Head of caudate nucleus (tissue), 42 donors: Measurements from ENCODE around the gene NEUROD1.

Source experiments
- DNase-seq, 42 donors: peaks; one replicate each; pipeline versions ENCODE4 v3.0.0 to v3.0.0-alpha.2; 2020 to 2021; ENCODE audit warnings: mixed read lengths in 7 of 42
- intact Hi-C: fragments of 100-400 bp; cut with DNase I; formaldehyde crosslinking; loops from one replicate; pipeline ENCODE4 v1.15.0; 2022

NEUROD1 gene

GRCh38 chr2:181682026-181682789, 1.9 kb upstream of the NEUROD1 start:
- intact Hi-C loops = no loop called here
- no peak for DNase-seq

DNA sequence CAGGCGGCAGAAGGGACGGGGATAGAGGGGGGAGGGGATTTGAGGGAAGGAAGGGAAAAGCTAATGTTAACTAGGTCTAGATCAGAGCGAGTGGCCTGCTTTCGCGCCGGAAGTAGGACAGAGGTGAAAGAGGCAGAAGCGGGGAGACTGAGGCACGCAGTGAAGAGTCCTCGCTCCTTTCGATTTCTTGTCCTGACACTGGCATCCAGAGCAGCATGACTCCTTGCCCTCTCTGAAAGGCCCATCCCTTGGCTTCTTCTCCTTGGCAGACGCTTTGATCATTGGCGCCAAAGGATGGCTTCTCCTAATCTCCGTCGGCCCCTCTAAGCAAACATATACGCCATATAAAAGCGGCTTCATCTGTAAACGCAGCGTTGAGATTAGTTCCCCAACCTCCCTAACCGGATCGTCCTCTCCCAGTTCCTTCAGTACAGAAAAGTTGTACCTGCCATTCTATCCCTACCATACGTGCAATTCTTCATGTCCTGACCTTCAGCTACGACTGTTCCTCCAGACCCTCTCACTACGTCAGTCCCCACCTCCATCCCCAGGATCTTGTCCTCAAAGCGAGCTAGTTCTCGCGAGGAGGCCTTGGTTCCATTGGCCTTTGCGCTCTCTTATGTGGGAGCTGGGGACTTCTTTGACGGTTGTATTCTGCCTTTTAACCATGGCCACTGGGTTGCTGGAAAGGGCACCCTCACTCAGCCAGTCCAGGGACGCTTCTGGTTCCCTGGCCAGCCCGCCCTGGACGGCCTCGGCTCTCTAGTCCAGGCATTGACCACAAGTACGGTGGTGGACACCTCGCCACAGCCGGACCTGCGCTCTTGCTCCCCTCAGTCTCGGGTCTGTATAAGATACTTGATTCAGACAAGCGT, 857 bp upstream of the NEUROD1 start:
- intact Hi-C loops = no loop called here
- no peak for DNase-seq

GRCh38 chr2:181679544-181679979, 755 bp downstream of the NEUROD1 start:
- intact Hi-C loops = no loop called here
- DNase-seq = no peak

DNA sequence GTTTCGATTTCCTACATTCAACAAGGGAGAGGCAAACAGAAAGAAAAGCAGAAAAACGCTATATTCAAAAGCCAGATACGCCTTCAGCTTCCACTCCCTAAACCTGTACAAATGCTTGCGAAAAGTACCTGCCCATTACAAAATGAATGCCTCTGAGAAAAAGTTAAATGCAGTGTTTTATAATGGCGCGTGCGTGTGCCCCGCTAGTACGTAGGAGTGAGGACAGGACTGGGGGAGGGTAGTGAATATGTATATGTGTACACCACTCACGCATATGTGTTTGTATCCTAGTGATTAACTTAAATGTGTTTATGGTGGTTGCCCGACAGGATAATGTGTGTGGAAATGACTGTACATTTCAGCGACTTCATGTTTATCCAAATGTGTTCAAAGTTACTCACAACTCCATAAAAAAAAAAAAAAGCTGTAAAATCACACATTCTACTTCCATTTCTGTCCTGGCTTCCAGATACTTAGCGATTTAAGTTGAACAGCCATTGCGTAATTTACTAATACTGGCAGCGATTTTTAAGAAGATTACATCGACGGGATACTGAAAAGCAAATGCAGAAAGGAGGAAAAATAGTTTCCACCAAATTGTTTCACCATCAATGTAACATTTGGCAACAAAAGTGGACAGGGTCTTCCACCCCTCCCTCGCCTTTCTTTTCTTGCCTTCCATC, 1.3 kb downstream of the NEUROD1 start:
- intact Hi-C loops = no loop called here
- DNase-seq = no peak

- DNase-seq = peak in 30 of 42 donors; percentile 7 to 71 (median 39)
- intact Hi-C loops = no loop called here
Observed at GRCh38 chr2:181677912-181678586, 2.3 kb downstream of the NEUROD1 start.

DNA sequence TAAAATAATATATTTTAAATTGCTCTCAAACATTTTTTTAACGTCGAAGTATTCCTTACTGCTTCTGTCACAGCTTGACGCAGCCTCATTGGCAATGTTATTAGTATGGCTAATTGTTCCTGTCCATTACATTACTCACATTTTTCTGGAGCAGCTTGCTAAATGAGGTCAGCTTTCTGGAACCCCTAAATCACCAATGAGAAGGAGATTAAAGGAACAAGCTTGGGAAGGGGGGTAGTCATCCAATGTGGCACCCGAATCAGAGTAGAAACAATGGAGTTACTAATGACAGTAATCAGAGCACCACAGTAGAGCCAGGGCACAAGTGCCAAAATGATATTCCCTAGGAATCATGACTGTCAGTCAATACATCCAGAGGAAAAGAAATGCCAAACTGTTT, 5.1 kb downstream of the NEUROD1 start:
- no peak for DNase-seq
- intact Hi-C loops = no loop called here

DNA sequence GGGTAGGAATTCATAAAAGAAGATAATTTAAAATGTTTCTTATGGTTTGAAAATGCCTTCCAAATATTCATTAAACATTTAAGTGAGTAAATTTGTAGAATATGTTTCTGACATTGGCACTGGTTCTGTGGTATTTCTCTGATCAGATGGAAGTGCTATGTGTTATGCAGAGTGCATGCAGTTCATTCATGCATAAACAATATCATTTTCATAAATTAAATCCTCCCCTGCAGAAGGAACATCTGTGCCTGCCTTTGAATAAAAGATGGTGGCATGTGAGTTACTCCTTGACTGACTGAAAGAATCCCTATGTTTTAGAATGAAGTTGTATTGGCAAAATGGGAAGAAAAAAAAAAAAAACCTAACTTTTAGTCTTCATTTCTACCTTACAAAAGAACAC, 5.9 kb downstream of the NEUROD1 start:
- DNase-seq = no peak
- intact Hi-C loops = no loop called here

DNA sequence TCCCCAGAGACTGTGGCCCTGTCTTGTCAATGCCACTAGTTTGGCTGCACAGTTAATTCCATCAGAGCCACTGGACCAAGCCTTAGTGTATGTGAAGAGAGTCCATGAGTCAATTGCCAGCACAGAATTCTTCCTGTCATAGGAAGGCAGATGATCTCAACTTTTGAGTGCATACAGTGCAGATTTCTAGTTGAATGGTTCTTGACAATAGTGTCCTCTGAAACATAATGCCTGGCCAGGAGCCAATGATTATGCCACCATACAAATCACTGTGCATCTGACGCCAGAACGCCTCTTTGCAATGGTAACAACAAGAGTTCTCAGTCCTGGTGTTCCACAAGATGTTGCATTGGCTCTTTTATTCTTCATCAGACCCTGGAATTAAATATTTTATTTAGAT, 7.1 kb downstream of the NEUROD1 start:
- intact Hi-C loops = no loop called here
- peak in 1 of 42 donors; percentile 24 for DNase-seq

GRCh38 chr2:181672255-181673008, 7.9 kb downstream of the NEUROD1 start:
- no peak for DNase-seq
- intact Hi-C loops = no loop called here

GRCh38 chr2:181670632-181671031, 9.7 kb downstream of the NEUROD1 start:
- no peak for DNase-seq
- intact Hi-C loops = no loop called here

DNA sequence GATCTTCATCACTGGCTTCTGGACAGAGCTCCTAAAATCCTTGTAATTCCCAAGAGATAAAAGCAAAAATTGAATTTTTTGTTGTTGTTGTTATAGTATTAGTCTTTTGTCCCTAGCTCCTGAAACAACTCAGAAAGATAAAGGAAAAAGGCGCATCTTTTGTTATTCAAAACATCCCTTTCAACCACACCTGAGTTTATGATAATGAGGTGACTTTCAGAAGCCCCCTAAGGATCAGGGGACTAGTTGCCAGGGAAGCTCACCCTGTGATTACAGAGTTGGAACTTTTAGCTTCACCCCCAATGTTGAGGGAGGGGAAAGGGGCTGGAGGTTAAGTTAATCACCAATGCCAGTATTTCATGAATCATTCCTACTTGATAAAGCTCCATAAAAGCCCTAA, 13.1 kb downstream of the NEUROD1 start:
- no peak for DNase-seq
- intact Hi-C loops = no loop called here

- intact Hi-C loops = no loop called here
- no peak for DNase-seq
Observed at GRCh38 chr2:181662287-181662686, 18.0 kb downstream of the NEUROD1 start.

GRCh38 chr2:181660181-181660580, 20.1 kb downstream of the NEUROD1 start:
- DNase-seq = no peak
- intact Hi-C loops = no loop called here

GRCh38 chr2:181658444-181658843, 21.9 kb downstream of the NEUROD1 start:
- DNase-seq = no peak

DNA sequence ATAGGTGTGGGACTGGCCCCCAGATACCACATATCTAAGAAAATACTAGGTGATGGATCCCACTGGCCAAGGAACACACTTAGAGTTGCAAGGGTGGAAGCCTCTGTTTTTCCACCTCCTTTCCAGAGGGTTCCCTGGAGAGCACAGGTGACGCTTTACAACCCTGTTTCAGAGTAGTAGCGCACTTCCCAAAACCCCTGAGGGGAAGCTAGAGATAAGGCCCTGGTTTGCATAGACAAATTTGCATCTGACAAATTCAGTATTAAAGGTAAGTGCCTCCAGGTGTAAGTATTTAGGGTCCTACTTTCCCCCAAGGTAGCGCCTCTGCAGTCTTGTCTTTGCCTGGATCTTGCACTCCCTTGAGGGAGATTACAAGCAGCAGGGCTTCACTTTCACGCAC, 22.9 kb downstream of the NEUROD1 start:
- DNase-seq = no peak
- intact Hi-C loops = no loop called here

More at GRCh38 chr2:181658444-181658843, 21.9 kb downstream of the NEUROD1 start:
- intact Hi-C loops = no loop called here

DNA sequence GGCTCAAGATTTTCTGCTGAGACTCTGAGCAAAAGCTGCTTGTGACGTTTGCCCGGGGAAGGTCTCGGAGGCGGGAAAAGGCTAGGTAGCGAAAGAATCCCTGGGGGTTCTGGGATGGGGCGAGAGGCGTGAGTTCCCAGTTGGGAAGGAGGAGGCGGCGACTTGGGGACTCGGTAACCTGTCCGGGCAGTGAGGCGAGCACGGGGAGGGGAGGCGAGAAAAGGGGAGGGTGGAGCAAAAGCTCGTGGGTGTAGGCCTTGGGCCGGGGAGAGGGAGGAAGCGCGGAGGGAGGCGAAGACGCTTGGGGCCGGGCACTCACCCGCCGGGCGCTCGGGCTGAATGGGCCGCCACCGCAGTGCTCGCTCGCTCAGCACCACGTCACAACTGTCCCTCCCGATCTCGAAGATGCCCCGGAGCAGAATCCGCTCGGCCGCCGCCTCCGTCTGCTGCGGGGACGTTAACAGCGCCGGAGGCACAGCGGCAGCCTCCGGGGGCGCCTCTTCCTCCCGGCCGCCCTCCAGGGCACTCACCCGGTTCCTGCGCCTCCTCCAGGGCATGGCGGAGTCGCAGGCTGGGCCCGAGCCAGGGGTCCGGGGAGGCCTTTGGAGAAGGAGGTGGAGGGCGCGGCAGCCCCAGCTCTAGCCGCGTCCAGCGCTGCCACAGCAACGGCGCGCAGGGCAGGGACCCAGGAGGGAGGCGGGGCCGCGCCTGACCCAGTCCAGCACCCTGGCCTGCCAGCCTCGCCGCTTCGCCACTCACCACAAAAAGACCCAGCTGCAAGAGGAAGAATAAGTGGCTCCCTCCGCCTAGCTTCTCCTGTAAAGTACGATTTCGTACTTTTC, 23.6 kb downstream of the NEUROD1 start, which contains the start of gene CERKL:
Gene CERKL (minus strand): TSS at position 656 of the 842 bp plus-strand sequence. CDS start 99 bp downstream, at position 557.
- peak in 18 of 42 donors; percentile 10 to 45 (median 23) for DNase-seq
- intact Hi-C loops = no loop called here

GRCh38 chr2:181655519-181655918, 24.8 kb downstream of the NEUROD1 start:
- intact Hi-C loops = no loop called here
- no peak for DNase-seq
